NCI-H446 treated with DMSO at 0.1 percent for 48 hours (cell line): ENCODE measurements around the gene SERPINB6.
A peak's percentile ranks its signal among the peaks of the same experiment; 100 is the strongest.
"Not testable (repeated sequence)": the region's sequence is repeated elsewhere in the genome, so short reads cannot be mapped to it uniquely, and the experiment has no call there.

Source experiments
- DNase-seq: peaks from one replicate; lab custom pipeline; 2025; lab: John Stamatoyannopoulos, UW

The SERPINB6 gene

GRCh38 chr6:2971420-2972218, at the start of gene SERPINB6:
Gene SERPINB6 (minus strand): TSS chr6:2971567. CDS start chr6:2959332, 12,235 bp downstream.
- no peak for DNase-seq

- no peak for DNase-seq
These were observed 48.5 kb upstream of the SERPINB6 start for GRCh38 chr6:3019749-3020320.

DNA sequence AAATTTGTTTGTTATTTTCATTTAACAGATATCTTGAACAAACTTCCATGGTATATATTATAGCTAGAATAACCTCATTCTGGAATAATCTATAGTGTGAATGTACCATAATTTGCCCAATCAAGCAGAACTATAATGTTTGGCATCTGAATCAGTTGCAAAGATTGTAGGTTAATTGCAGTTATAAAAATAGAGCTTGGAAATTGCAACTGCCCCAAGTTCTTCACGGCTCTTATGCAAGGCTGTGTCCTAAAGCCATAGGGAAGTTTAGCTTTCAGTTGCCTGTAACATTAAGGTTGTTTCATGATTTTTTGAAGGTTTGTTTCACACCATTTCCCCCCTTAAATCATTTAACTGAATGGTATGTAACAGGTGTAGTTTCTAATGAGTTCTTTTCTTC, 47.7 kb upstream of the SERPINB6 start:
- no peak for DNase-seq

DNA sequence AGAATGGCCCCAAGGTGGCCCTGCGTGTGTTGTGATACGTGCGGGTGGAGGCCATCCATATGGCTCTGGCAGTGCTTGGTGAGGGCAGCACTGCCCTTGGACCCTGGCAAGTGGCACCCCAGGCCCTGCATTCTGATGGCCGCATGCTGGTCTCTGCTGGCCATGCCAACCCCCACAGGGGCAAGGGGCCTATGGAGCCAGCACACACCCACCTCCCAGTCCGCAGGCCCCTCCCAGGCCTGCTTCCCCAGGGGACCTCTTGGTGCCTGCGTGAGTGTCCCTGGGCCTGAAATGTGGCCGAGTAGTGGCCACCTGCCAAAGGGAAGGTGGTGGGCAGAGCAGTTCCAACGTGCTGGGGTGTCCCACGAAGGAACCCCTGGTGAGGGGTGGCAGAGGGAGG, 45.9 kb upstream of the SERPINB6 start:
- DNase-seq, result no peak

DNA sequence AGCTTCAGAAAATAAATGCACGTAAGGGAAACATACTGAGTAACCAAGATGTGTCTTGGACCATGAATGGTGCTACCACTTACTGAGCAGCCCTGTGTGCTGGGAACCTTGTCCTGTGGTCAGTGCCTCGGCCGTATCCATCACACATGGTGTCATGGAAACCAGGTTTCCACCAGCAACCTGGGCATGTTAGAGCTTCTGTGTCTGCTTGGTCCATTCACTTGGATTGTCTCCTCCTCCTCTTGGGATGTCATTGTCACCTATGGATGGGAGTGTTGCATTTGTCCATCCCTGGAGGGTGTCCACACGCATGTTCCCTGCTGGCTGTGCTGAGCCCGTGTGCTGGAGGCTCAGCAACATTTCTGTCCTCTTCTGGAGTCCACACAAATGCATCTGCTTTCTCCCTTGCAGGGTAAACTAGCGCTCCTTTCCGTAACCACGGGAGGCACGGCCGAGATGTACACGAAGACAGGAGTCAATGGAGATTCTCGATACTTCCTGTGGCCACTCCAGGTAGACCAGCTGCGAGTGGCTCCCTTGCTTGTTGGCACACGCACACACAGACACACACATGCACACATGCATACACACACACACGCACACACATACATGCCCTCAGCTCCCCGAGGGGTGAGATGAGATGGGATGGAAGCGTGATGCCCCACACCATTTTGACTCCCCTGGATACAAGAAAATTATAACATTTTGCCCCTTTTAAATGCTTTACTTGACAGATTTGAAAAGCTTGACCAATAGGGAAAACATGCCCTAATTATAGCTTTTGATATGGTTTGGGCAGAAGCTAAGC, 45.3 kb upstream of the SERPINB6 start:
- DNase-seq, result no peak

GRCh38 chr6:3015144-3015543, 43.8 kb upstream of the SERPINB6 start:
- no peak for DNase-seq

GRCh38 chr6:3014675-3015066, 43.3 kb upstream of the SERPINB6 start:
- DNase-seq, result no peak

DNA sequence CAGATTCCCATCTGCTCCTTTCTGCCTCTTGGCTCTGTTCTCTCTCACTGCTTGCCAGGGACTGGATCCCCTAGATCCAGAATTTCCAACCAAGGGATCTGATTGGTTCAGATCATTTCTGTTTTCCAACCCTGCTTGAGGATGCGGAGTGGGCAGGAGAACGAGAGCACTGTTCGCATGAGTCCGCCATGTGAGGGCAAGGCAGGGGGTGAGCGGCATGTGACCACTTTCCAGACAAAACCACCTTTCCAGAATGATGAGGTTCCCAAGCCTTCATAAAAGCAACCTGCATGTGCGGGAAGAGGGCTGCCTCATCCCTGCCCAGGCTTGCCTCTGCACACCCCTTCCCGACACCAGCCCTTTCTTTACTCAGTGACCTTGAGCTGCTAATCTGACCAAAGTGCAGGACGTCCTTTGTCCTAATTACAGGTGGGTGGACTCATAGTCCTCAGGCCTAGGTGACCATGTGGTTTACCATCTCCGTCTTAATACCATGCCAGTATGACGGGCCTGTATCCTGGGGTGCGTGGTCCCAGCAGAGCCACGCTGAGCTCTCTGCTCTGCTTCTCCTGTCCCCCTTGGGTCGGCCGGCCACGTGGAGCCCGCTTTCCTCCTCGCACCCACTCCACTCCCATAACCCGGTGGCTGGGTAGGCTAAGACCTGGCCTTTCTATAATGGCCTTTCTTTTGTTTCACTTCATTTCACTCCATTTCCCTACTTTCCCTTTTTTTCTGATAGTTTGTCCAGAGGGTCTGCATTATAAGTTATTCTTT, 42.7 kb upstream of the SERPINB6 start:
- no peak for DNase-seq

- no peak for DNase-seq
These were observed 42.1 kb upstream of the SERPINB6 start for GRCh38 chr6:3013486-3013885.

DNA sequence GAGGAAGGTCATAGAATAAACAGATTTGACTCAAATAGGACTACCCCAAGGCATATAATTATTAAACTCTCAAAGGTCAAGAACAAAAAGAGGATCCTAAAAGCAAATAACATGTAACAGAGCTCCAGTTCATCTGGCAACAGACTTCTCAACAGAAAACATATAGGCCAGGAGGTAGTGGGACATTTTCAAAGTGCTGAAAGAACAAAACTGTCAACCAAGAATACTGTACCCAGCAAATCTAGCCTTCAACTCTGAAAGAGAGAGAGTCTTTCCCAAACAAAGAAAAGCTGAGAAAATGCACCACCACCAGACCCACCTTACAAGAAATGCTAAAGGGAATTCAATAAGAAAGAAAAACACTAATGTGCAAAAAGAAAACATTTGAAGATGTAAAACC, 40.2 kb upstream of the SERPINB6 start:
- no peak for DNase-seq

DNA sequence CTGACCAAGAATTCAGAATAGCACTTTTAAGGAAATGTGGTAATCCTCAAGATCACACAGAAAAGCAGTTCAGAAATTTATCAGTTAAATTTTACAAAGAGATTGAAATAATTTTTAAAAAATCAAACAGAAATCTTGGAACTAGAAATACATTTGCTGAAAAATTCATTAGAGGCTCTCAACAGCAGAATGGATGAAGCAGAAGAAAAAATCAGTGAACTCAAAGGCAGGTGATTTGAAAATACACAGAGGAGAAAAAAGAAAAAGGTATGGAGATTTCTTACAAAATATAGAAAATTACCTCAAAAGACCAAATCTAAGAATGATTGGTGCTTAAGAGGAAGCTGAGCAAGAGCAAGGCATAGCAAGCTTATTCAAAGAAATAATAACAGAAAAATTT, 39.8 kb upstream of the SERPINB6 start:
- no peak for DNase-seq

DNA sequence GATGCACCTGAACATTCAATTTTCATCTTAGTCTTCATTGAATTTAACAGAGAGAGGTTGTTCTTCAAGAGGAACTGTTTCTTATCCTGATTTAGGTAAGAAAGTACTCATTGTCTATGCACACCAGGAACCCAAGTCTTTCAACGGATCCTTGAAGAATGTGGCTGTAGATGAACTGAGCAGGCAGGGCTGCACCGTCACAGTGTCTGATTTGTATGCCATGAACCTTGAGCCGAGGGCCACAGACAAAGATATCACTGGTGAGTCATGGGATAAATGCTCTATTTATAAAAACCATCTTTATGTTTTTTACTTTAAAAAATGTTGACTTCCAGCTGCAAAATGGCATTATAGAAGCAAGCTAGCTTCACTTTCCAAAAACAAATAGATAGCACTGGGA, 38.6 kb upstream of the SERPINB6 start:
- DNase-seq, result no peak

DNA sequence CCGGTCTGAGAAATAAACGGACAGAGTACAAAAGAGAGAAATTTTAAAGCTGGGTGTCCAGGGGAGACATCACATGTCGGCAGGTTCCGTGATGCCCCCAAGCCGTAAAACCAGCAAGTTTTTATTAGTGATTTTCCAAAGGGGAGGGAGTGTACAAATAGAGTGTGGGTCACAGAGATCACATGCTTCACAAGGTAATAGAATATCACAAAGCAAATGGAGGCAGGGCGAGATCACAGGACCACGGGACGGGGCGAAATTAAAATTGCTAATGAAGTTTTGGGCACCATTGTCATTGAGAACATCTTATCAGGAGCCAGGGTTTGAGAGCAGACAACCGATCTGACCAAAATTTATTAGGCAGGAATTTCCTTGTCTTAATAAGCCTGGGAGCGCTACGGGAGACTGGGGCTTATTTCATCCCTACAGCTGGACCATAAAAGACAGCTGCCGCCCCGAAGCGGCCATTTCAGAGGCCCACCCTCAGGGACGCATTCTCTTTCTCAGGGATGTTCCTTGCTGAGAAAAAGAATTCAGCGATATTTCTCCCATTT, 37.4 kb upstream of the SERPINB6 start:
- not testable (repeated sequence) for DNase-seq

GRCh38 chr6:3007571-3007970, 36.2 kb upstream of the SERPINB6 start:
- DNase-seq, result no peak

- DNase-seq, result no peak
These were observed 35.1 kb upstream of the SERPINB6 start for GRCh38 chr6:3006476-3006875.

DNA sequence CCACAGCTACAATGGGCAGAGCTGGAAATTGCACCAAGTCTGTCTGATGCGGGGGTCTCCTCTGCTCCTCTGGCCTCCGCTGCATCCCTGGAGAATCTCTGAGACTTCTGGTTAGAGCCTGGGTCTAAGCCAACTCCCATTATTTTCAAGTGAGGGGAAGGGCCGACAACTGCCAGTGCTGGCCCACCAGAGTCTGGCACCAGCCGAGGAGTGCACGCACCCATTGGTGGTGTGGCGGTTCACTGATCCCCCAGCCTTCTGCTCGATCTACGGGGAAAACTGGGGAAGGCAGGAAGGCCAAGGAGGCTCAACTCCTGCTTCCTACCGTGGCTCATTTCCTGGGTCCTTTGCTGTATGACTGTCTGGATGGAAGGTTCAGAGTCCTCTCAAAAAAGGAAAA, 34.5 kb upstream of the SERPINB6 start:
- no peak for DNase-seq

GRCh38 chr6:3005077-3005476, 33.7 kb upstream of the SERPINB6 start:
- no peak for DNase-seq

DNA sequence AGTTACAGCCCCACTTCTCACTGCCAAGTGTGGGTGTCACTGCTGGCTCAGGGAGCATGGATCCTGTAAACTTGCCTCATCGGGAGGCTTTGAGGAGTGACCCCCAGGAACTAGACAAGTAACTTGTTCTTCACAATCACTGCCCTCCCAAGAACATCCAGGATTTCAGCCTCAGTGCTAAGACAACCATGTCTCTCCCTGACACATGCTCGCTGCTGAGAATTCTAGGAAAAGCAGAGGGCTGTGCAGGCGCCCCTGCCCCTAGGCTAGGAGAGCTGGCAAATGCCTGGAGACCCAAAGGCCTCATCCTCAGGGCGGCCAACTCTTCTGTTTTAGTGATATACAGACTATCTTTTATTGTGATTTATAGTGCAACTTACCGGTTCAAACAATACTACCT, 31.9 kb upstream of the SERPINB6 start:
- DNase-seq, result not testable (repeated sequence)

DNA sequence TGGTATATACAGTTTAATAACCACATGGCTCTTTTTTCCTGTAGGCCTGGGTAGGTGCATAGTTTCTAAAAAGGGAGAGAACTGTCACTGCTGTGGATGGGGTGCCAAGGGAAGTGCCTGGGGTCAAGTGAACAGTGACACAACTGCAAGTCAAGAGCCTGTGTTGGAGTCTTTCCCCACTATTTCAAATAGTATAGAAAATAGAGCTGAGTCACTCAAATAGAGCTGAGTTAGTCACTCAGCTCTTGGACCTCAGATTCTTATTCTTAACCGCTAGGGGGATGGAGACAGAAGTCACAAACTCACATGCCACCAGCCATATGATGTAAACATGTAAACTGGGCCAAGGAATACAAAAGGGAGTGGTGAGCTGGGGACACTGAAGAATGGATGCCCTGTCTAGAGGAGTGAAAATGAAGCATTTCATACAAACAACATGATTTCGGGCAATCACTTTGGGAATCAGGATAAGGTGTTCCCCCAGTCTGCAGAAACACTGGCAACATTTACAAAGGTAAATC, 30.5 kb upstream of the SERPINB6 start:
- DNase-seq, result peak; percentile 11

DNA sequence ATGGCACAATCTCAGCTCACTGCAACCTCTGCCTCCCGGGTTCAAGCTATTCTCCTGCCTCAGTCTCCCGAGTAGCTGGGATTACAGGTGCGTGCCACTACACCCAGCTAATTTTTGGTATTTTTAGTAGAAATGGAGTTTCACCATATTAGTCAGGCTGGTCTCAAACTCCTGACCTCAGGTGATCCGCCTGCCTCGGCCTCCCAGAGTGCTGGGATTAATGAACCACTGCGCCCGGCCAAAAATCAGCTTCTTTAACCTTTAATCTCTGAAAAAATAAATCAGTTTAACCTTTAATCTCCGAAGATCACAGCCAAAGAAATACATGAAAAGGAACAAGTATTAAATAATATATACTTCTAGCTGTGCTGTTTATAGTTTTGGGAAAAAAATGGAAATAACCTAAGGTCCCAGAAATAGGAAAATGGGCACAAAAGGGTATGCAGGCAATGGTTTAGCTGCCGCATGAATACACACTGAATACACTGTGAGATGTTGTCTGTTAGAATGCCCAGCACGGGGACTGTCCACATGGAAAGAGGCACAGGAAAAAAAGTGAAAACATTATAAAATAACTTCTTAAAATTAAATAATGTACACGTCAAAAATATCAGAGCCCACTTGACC, 29.9 kb upstream of the SERPINB6 start:
- no peak for DNase-seq
